ENCODE data around the gene PAX5. TPM values are rescaled to one million over a fixed set of nuclear protein-coding genes. Genes with fewer than 3 reads are reported as not detected.

PAX5 gene
- total and polyA plus RNA-seq, 5 donors, result 0.03 TPM; not detected in 4

DNA sequence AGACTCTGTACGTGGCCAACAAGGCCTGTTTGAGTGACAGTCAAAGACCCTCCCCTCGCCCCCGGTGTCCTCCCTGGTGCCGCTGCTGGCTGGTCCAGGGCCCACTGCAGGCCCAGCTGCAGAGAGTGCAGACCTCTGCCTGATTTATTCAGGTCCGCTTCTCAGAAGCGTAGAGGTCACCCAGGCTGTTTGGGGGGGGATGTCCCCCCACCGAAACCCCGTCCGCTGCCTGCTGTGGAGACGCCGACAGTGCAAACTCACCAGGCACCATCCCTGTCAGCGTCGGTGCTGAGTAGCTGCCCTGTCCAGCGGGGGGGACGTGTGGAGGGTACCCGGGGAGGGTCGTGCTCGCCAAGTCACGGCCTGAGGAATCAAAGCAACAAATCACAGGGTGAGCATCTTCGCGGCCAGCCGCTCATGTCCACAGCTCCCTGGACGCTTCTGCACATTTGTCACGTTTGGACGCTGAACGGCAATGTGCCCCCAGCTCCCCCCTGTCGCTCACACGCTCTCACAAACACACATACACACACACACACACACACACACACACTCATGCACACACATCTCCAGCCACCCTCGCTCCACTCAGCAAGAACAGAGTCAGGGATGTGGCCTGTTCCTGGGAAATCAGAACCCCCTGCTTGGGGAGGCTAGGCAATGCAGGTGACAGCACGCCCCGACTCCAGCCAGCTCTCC lies 152.2 kb downstream of the PAX5 start:
- Histone ChIP-seq H3K4me1 (ENCODE audit: control insufficient read depth, insufficient read depth, low read length) (no peaks in the 10 kb centered on the region), H3K4me3 (ENCODE audit: low read length) (no peak overlapping the region), H3K9me3 (ENCODE audit: control insufficient read depth, low read length) (no peaks in the 10 kb centered on the region), H3K27ac (ENCODE audit: low read length) (no peak overlapping the region), H3K27me3 (ENCODE audit: control insufficient read depth, insufficient read depth) (no peaks in the 10 kb centered on the region)
- WGBS, result 73% methylated on average over 31 of the region's 31 CpGs
- ATAC-seq (no peak), DNase-seq (no peak)
- intact Hi-C loops (cut with DNase I), result no loop called here

DNA sequence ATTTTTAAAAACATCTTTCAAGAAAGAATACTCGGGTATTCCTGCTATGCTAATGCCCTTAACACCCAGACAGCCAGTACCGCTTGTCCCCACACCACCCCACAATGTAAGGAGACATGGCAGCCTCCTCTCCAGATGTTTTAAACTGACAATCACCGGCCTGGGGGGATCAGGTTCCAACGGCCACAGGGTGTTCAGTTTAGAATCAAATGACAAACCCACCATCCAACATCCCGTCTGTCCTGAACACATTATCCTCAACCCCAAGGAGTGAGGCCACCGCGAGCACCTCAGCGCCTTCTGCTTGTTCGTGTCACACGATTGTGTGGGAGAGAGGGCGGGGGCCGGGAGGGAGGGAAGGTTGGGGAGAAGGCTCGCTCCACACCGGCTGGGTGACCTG lies 152.8 kb downstream of the PAX5 start:
- no peaks in the 10 kb centered on the region for H3K27me3 ChIP-seq (ENCODE audit: control insufficient read depth, insufficient read depth)
- ATAC-seq (no peak), DNase-seq (no peak)
- no peaks in the 10 kb centered on the region for H3K4me1 ChIP-seq (ENCODE audit: control insufficient read depth, insufficient read depth, low read length)
- intact Hi-C loops (cut with DNase I), result no loop called here
- no peaks in the 10 kb centered on the region for H3K9me3 ChIP-seq (ENCODE audit: control insufficient read depth, low read length)
- no peak overlapping the region for H3K27ac ChIP-seq (ENCODE audit: low read length)
- H3K4me3 ChIP-seq (ENCODE audit: low read length), result no peak overlapping the region
- WGBS, result 69% methylated on average over 14 of the region's 14 CpGs

DNA sequence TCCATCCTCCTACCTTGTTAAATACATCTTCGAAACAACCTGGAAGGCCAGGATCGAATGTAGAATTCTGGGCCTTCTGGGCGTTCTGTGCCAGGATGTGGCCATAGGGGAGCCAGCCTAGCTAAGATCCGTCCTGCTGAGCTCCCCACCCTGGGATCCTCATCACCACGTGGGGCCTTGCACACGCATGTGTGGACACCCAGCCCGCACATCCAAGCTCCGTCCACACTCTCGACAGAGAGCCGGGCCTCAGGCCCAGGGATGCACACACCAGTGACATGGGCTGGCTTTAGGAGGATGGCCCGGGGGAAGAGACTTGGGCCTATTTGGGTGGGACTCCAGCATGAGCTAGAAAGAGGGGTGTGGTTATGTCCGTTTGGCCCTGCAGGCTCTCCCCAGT lies 154.0 kb downstream of the PAX5 start:
- ATAC-seq, result no peak
- no peak for DNase-seq
- Histone ChIP-seq H3K27ac (ENCODE audit: low read length) (no peak overlapping the region), H3K27me3 (ENCODE audit: control insufficient read depth, insufficient read depth) (no peaks in the 10 kb centered on the region), H3K9me3 (ENCODE audit: control insufficient read depth, low read length) (no peaks in the 10 kb centered on the region), H3K4me1 (ENCODE audit: control insufficient read depth, insufficient read depth, low read length) (no peaks in the 10 kb centered on the region), H3K4me3 (ENCODE audit: low read length) (no peak overlapping the region)
- intact Hi-C loops (cut with DNase I), result no loop called here
- 89% methylated on average over 12 of the region's 12 CpGs for whole genome bisulfite sequencing

DNA sequence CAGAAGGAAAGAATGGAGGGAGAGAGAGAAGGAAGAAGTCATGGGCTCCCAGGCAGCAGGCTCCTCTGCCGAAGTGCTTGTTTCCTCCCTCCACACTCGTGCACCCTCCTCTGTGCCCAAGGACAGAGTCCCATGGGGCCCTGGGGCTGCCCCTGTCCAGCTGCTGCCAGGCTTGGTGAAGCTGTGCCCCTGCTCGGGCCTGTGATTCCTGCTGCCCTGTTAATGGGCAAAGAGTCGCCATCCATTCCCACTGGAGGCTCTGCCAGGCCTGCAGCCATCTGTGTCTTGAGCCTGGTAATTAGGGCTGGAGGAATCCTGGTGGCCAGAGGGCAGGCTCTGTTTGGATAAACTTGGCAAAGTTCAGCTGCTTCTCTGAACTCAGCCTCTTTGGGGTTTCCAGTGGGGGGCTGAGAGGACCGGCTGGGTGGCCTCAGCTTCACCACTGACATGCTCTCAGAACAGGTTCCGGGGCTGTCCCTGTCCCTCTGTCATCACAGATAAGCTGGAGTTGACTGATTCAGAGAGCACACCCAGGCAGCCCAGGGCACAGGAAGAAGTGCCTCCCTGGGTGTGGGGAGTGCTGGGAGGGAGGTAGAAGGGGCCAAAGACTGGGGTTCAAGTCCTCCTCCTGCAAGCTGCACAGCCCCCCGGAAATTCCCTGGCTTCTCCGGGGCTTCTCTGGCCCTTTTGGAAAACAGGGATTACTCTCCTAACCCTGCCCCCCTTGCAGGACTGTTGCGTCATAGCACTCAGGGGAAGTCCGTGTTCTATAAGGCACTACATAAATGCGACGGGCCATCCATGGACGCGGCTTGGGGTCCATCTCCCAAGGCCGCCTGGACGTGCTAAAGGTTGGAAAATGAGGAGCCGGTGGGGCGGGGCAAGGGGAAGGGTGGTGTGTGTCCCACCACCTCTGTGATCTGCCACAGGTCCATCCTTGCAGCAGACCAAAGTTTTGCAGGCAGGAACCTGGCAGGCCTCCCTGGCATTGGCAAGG lies 154.8 kb downstream of the PAX5 start:
- Histone ChIP-seq H3K4me1 (ENCODE audit: control insufficient read depth, insufficient read depth, low read length) (no peaks in the 10 kb centered on the region), H3K27ac (ENCODE audit: low read length) (no peak overlapping the region), H3K4me3 (ENCODE audit: low read length) (no peak overlapping the region), H3K27me3 (ENCODE audit: control insufficient read depth, insufficient read depth) (no peaks in the 10 kb centered on the region), H3K9me3 (ENCODE audit: control insufficient read depth, low read length) (no peaks in the 10 kb centered on the region)
- WGBS, result 68% methylated on average over 18 of the region's 18 CpGs
- ATAC-seq (no peak), DNase-seq (no peak)
- intact Hi-C loops (cut with DNase I), result loop anchor here in 1 of 4 donors (10.0 kb wide), 1 partner anchor 386 kb away; no protein-coding TSS in a partner anchor

DNA sequence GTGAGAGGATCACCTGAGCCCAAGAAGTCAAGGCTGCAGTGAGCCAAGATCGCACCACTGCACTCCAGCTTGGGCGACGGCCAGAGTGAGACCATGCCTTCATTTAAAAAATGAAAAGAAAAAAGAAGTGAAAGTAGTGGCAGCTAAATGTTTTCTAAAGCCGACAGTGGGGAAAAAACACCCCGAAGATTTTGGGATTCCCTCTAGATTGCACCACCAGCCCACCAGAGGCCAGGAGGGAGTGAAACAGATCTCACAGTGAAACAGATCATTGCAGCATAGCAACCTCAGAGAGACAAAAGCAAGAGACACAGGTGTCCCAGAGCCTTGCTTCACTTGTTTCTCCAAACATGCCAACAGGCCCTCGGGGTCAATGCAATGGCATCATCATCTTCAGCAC lies 156.8 kb downstream of the PAX5 start:
- Histone ChIP-seq H3K27me3 (ENCODE audit: control insufficient read depth, insufficient read depth) (no peaks in the 10 kb centered on the region), H3K4me1 (ENCODE audit: control insufficient read depth, insufficient read depth, low read length) (no peaks in the 10 kb centered on the region), H3K9me3 (ENCODE audit: control insufficient read depth, low read length) (no peaks in the 10 kb centered on the region), H3K27ac (ENCODE audit: low read length) (no peak overlapping the region), H3K4me3 (ENCODE audit: low read length) (no peak overlapping the region)
- no peak for ATAC-seq
- WGBS, result 88% methylated on average over 6 of the region's 6 CpGs
- no peak for DNase-seq
- intact Hi-C loops (cut with DNase I), result loop anchor here in 1 of 4 donors (10.0 kb wide), 1 partner anchor 388 kb away; no protein-coding TSS in a partner anchor

DNA sequence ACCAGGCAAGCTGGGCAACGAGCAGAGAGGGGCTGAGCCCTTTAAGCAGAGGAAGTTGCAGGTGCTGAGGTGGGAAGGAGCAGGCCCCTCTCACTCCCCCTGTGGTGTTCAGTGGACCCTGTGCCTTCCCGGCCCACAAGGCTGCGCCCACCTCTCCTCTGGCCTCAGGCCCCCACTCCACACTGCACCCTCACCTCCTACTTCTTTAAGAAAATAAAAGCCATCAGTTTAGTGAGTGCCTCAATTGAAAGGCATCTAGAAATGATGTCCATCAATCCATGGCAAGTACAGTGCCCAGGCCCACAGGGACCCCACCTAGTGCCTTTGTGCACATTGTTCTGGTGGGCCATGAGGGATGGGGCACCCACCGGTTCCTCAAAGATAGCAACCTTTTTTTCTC lies 158.0 kb downstream of the PAX5 start:
- H3K9me3 ChIP-seq (ENCODE audit: control insufficient read depth, low read length), result no peaks in the 10 kb centered on the region
- DNase-seq, result no peak
- no peaks in the 10 kb centered on the region for H3K4me1 ChIP-seq (ENCODE audit: control insufficient read depth, insufficient read depth, low read length)
- H3K4me3 ChIP-seq (ENCODE audit: low read length), result no peak overlapping the region
- no peak overlapping the region for H3K27ac ChIP-seq (ENCODE audit: low read length)
- no peaks in the 10 kb centered on the region for H3K27me3 ChIP-seq (ENCODE audit: control insufficient read depth, insufficient read depth)
- WGBS, result 75% methylated on average over 4 of the region's 4 CpGs
- ATAC-seq, result no peak
- intact Hi-C loops (cut with DNase I), result loop anchor here in 1 of 4 donors (10.0 kb wide), 1 partner anchor 389 kb away; no protein-coding TSS in a partner anchor

DNA sequence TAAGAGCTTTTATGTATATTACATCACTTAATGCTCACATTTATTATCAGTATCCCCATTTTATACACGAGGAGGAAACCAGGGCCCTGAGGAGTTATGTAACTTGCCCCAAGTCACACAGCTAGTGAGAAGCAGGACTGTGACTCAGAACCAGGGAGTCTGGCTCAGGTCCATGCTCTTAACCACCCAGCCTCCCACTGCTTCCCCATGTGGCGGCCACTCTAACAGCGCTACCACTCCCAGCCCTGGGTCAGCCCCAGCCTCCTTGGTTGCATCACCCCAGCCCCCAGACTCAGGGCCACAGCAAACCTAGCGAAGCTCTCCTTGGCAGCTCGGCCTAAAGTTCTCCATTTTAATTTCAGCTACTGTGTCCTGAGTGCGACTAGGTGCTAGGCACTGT lies 159.1 kb downstream of the PAX5 start:
- no peak for DNase-seq
- no peak for ATAC-seq
- no peaks in the 10 kb centered on the region for H3K27me3 ChIP-seq (ENCODE audit: control insufficient read depth, insufficient read depth)
- 82% methylated on average over 6 of the region's 6 CpGs for WGBS
- H3K27ac ChIP-seq (ENCODE audit: low read length), result no peak overlapping the region
- H3K4me3 ChIP-seq (ENCODE audit: low read length), result no peak overlapping the region
- no peaks in the 10 kb centered on the region for H3K9me3 ChIP-seq (ENCODE audit: control insufficient read depth, low read length)
- no peaks in the 10 kb centered on the region for H3K4me1 ChIP-seq (ENCODE audit: control insufficient read depth, insufficient read depth, low read length)
- intact Hi-C loops (cut with DNase I), result loop anchor here in 1 of 4 donors (10.0 kb wide), 1 partner anchor 390 kb away; no protein-coding TSS in a partner anchor

DNA sequence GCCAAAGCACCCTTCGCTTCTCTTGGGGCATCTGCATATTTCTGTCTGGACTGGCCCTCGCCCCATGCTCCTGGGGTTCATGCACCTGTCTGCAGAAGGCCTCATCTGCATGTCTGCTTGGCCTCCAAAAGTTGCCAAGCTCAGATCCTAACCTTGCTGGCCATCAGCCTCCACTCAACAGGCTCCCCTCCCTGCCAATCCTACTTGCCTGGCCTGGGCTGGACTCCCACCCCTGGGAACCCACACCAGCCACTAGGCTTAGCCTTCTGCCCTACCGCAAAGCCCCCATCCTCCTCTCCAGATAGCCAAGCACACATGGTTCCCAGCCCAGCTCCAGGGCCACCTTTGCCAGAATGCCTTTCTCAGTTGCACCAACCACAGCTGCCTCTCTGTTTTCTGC lies 159.8 kb downstream of the PAX5 start:
- intact Hi-C loops (cut with DNase I), result loop anchor here in 1 of 4 donors (10.0 kb wide), 1 partner anchor 391 kb away; no protein-coding TSS in a partner anchor
- no peaks in the 10 kb centered on the region for H3K9me3 ChIP-seq (ENCODE audit: control insufficient read depth, low read length)
- no peak overlapping the region for H3K27ac ChIP-seq (ENCODE audit: low read length)
- 84% methylated on average over 3 of the region's 3 CpGs for WGBS
- H3K4me1 ChIP-seq (ENCODE audit: control insufficient read depth, insufficient read depth, low read length), result no peaks in the 10 kb centered on the region
- DNase-seq, result no peak
- no peak overlapping the region for H3K4me3 ChIP-seq (ENCODE audit: low read length)
- no peak for ATAC-seq
- no peaks in the 10 kb centered on the region for H3K27me3 ChIP-seq (ENCODE audit: control insufficient read depth, insufficient read depth)

DNA sequence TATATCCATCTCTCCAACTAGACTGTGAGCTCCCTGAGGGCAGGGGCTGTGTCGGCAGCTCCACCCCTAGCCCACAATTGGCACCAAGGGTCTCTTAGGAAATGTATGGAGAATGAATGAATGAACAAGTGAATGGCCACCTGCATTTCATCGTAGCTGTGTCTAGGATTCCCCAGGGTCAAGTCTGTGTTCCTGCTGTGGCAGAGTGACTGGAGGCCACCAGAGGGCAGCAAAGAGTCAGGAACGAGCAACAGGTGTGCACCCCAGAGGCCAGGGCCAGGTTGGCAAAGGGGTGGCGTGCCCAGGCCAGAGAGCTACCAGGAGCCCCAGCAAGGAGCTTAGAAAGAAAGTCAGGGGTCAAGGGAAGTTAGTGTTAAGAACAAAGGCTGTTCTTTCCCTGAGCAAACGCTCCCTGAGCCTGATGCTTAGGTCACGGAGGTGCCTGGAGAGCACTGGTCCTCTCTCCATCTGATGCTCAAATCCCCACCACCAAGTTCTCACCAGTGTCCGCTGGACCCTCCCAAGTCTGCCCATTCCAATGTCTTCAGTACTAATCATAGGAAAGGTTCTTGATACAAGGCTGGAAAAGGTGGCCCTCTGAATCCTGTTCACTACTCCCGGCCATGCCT lies 160.7 kb downstream of the PAX5 start:
- no peak overlapping the region for H3K27ac ChIP-seq (ENCODE audit: low read length)
- ATAC-seq (peak; percentile 66 to 78), DNase-seq (peak; percentile 53 to 76 (median 75))
- intact Hi-C loops (cut with DNase I), result loop anchor here in 1 of 4 donors (10.0 kb wide), 1 partner anchor 391 kb away; no protein-coding TSS in a partner anchor
- 50% methylated on average over 8 of the region's 8 CpGs for WGBS
- no peaks in the 10 kb centered on the region for H3K9me3 ChIP-seq (ENCODE audit: control insufficient read depth, low read length)
- no peaks in the 10 kb centered on the region for H3K4me1 ChIP-seq (ENCODE audit: control insufficient read depth, insufficient read depth, low read length)
- H3K27me3 ChIP-seq (ENCODE audit: control insufficient read depth, insufficient read depth), result no peaks in the 10 kb centered on the region
- H3K4me3 ChIP-seq (ENCODE audit: low read length), result no peak overlapping the region

DNA sequence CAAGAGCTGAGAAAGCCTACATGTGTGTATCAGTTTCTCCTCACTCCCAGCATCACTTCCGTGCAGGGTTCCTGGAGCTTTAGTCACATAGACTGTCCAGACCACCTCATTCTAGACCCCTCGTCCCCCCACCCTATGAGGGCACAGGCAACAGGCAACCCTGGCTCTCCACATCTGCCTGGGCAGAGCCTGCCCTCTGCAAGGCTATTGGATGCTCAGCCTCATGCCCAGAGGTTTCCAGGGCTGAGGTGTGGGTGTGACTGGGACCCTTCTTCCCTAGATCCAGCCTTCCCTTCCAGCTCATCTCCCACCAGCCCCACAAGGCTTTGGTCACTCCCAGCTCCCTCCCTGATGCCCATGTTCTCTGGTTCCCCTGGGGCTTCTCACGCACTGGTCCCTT lies 161.4 kb downstream of the PAX5 start:
- intact Hi-C loops (cut with DNase I), result loop anchor here in 1 of 4 donors (10.0 kb wide), 1 partner anchor 392 kb away; no protein-coding TSS in a partner anchor
- no peaks in the 10 kb centered on the region for H3K9me3 ChIP-seq (ENCODE audit: control insufficient read depth, low read length)
- no peaks in the 10 kb centered on the region for H3K4me1 ChIP-seq (ENCODE audit: control insufficient read depth, insufficient read depth, low read length)
- 61% methylated on average over 3 of the region's 3 CpGs for WGBS
- H3K4me3 ChIP-seq (ENCODE audit: low read length), result no peak overlapping the region
- DNase-seq (no peak), ATAC-seq (no peak)
- no peaks in the 10 kb centered on the region for H3K27me3 ChIP-seq (ENCODE audit: control insufficient read depth, insufficient read depth)
- no peak overlapping the region for H3K27ac ChIP-seq (ENCODE audit: low read length)
